ENCODE data around the gene EMC10.
"Not testable (repeated sequence)": the region's sequence is repeated elsewhere in the genome, so short reads cannot be mapped to it uniquely, and the experiment has no call there.

Gene EMC10

DNA sequence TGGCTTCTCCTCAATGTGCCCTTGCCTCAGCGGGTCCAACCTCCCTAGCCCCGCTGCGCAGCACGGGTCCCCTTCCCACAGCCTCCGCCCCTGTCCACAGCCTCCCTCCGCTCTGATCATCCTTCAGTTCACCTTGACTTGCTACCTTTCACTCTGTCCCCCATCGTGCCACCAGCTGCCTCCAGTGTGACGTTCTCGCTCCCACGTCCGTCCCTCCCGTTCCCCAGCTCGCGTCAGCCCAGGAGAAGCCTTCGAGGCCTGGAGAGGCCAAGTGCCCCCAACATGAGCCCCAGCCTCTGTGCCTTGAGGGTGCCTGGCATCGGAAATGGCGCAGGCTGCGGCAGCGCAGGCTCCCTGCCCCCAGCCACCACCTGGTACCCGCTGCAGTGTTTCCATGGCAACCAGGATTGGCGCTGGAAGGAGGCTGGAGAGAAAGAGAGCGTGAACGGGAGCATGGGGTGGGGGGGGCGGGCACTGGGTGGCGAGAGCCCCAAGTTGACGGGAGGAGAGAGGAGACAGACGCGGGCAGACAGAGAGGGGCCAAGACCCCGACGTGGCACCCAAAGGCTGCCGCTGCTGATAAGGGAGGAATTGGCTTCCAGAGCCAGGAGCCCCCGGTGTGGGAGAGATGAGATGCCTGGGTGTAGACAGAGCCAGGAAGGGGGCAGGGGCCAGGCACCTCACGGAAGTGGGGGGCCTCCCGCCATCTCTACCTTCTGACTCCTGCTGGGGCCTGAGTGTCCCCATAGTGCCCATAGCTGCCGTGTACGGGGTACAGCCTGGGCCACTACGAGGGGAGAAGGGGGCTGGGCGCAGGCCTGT lies 38.2 kb downstream of the EMC10 start:
- no peak for DNase-seq (ENCODE audit: low spot score)

GRCh38 chr19:50515168-50515561 lies 38.9 kb downstream of the EMC10 start:
- no peak for DNase-seq (ENCODE audit: low spot score)

DNA sequence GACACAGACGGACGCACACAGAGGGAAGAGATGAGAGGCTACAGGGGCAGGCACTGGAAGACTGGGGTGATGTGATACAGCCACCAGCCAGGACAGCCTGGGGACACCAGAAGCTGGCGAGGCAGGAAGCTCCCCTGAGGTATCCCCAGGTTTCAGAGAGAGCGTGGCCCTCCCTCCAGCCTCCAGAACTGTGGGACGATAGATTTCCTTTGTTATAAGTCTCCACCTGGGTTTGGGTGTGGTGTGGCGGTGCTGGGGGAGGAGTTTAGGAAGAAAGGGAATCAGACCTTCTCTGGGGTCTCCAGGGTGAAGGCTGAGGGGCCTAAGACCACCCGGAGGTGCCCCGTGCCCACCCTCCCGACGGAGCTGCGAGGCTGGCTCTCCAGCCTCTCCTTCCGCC lies 40.1 kb downstream of the EMC10 start:
- no peak for DNase-seq (ENCODE audit: low spot score)

DNA sequence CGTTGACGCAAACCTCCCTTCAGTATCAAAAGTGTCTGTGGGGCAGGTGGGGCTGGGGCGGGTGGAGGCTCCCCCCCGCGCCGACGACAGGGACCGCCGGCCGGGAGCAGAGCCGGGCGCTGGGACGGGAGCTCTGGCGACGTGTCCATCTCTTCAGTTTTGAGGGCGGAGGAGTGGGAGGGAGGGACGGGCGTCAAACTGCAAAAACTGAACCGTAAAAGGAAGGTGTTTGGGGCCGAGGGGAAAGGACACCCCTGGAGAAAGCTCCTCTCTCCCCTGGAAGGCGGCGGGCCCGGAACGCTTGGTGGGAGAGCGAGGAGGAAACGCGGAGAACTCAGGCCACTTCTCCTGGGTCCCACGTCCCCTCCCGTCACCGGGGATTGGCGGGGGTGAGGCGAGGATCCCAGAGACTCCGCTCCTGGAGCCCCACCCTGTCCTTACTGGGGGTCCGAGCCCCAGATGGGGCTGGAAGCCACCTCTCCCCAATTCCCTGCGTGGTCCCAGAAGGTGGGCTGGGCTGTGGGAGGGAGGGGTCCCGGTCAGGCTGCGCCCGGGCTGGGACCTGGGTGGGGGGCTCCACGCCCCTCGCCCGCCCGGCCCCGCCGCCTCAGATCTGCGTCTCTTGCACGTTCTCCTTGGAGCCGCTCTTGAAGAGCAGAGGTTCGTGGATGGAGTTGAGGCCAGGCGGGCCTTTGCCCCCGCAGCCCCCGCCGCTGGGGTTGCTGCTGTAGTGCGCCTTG lies 40.8 kb downstream of the EMC10 start:
- DNase-seq (ENCODE audit: low spot score) = no peak

DNA sequence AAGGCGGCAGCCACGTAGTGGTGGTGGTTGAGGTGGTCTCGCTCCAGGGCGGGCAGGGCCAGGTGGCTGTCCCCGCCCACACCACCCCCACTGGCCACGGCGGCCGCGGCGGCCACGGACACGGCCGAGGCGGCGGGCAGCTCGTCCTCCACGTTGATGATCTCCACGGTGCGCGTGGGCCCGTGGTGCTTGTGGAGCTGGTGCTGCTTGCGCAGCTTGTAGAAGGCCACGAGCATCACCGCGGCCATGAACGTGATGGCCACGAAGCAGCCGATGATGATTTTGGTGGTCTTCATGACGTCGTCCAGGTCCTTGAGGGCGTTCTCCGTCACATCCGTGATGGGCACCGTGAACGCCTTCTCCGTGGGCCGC lies 41.4 kb downstream of the EMC10 start:
- no peak for DNase-seq (ENCODE audit: low spot score)

DNA sequence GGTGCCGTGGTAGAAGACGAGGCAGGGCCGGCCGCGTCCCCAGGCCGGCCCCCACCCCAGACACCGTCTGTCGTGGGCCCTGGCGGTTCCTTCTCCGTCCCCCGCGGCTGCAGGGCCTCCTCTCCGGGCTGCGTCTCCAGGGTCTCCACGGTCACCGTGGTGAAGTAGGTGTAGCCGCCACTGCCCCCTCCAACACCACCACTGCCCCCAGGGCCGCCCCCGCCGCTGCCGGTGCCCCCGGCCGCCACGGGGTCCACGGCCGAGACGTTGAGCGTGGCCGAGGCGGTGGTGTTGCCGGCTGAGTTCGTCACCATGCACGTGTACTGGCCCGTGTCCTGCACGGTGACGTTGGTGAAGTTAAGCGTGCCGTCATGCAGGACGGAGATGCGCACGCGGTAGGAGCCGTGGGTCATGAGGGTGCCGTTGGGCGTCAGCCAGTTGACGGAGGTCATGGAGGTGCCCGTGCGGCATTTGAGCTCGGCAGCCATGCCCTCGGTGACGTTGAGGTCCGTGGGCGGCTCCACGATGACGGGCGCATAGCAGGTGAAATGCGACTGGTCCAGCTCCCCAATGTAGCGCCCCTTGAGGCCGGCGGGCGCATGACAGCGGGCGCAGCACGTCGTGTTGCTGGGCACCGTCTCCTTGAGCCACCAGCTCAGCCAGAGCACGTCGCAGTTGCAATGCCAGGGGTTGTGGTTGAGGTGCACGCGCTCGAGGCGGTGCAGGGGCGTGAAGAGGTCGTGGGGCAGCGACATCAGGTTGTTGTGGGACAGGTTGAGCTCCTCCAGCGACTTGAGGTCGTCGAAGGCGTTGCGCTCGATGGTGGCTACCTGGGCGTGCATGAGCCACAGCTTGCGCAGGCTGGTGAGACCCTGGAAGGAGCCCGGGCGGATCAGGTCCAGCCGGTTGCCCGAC lies 42.0 kb downstream of the EMC10 start:
- no peak for DNase-seq (ENCODE audit: low spot score)

GRCh38 chr19:50519006-50519575 lies 42.8 kb downstream of the EMC10 start:
- DNase-seq (ENCODE audit: low spot score) = no peak

- no peak for DNase-seq (ENCODE audit: low spot score)
Measured at GRCh38 chr19:50520822-50521465, 44.6 kb downstream of the EMC10 start.

- no peak for DNase-seq (ENCODE audit: low spot score)
Measured at GRCh38 chr19:50522881-50523280, 46.6 kb downstream of the EMC10 start.

- not testable (repeated sequence) for DNase-seq (ENCODE audit: low spot score)
Measured at GRCh38 chr19:50528052-50528451, 51.7 kb downstream of the EMC10 start.

GRCh38 chr19:50531171-50531612 lies 54.9 kb downstream of the EMC10 start:
- no peak for DNase-seq (ENCODE audit: low spot score)

DNA sequence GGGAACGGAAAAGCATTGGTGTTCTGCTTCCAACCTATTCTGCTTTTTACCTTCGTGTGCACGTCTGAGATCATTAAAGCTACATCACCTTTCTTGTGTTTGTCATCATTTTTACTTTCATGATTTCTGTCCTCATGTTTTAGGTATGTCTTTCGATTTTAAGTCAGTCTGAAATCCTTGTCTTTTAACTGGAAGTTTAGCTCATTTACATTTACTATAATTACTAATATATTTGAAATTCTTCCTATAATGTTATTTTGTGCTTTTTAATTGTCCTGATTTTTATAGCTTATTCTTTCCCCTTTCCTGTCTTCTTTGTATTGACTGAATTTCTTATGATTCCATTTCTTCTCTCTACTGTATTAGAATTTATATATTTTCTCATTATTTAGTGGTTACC lies 56.6 kb downstream of the EMC10 start:
- DNase-seq (ENCODE audit: low spot score) = no peak

DNA sequence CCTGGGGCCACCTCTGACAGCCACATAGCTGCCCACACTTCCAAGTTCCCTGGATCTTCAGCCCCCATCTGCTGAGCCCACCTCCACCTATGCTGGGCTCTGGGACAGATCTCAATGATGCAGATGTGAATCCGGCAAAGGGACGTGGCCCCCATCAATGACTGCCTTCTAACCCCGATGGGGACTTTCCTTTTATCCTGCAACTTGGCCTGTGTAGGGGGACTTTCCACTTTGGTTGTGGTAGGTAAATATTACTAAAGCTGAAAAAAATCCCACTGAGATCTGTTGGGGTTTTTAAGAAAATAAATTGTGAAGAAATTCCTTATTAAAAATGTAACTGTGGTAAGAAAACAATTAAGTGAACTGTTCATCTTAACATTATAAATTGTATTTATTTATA lies 58.2 kb downstream of the EMC10 start:
- no peak for DNase-seq (ENCODE audit: low spot score)

DNA sequence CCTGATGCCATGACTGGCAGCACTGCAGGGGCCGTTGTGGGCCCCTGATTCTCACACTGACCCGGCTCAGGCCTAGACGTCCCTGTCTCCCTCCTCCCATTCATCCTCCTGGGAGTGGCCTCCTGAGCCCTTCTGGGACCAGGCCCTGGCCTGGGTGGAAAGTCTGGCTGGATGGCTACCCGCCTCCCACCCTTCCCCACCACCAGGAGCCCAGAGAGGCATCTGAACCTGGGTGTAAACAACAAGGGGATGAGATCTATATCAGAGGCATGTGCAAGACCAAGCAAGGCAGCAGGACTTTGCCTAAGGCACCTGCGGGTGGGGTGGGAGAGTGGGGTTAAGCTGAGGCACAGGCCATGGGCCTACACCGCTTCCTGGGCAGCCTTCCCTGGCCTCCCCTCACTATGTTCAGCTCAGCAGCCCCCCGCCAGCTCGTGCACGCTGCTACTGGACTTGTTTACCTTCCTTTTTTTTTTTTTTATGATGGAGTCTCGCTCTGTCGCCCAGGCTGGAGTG lies 59.4 kb downstream of the EMC10 start:
- no peak for DNase-seq (ENCODE audit: low spot score)

GRCh38 chr19:50536662-50537305 lies 60.5 kb downstream of the EMC10 start:
- DNase-seq (ENCODE audit: low spot score) = no peak

DNA sequence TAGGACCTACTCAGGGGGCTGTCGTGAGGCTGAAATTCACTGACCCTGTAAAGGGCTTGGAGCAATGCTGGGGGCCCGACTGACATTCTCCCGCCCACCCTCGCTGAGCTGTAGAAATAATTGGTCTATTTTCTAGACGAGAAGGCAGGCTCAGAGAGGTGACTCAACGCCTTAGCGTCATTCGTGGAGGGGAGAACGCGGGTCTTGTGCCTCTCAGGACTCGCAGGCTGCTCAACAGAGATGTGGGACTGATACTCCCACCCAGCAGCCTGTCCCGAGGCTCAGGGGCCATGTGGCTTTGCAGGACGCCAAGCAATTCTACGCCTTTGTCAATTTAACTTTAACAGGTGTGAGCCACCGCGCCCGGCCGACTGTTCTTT lies 61.0 kb downstream of the EMC10 start:
- DNase-seq (ENCODE audit: low spot score) = no peak

- peak; percentile 58 for DNase-seq (ENCODE audit: low spot score)
Measured at GRCh38 chr19:50537769-50538230, 61.5 kb downstream of the EMC10 start.

Measured in activated CD4-positive, alpha-beta T cell treated with anti-CD3 and anti-CD28 coated beads, Interleukin-2, Interleukin-4, amounts not matched to agents 100 ng/mL and 50 ng/mL, durations not matched to agents 16 hours and 8 hours (primary cell).